Measurements from ENCODE around the gene NKAIN2. TPM values are rescaled to one million over a fixed set of nuclear protein-coding genes. Genes with fewer than 3 reads are reported as not detected.
"Not testable (repeated sequence)": the region's sequence is repeated elsewhere in the genome, so short reads cannot be mapped to it uniquely, and the experiment has no call there.

The NKAIN2 gene
- total RNA-seq, 2 experiments from 2014 or later: not detected

DNA sequence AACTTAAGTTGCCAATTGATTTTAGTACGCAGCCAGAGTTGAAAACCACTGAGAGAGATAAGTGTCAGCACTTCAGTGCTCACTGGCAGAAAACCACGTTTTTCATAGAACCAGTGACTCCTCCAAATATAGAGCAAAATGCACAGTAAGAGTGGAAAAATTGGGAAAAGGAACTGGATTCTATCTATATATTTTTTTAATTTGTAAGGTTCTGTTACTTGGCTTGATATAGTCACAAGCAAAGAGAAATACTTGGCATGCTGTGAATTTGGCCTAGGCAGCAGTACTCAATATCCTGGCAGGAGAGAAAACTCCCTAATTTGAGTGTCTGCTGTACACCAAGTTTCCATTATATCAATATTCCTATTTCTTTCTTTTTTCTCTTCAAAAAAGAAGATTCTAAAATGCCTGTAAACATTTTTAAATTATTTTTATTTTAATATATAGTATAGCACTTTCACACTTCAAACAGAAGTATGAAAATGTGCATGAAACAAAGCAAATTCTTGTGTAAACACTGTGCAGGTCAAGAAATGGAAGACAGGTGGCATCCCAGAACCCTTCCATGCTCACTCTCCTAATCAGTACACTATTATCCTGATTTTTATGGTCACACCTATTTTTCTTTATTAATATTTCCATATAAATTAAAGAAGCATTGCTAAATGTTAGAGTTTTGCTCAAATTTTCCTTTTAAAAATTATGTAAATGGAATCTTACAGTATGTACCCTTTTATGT is 596.8 kb downstream of the NKAIN2 start:
- DNase-seq: no peak
- H3K9me3 Mint-ChIP-seq: peaks cover 2% of the 10 kb centered on the region
- H3K4me3 Mint-ChIP-seq: no peak overlapping the region
- H3K36me3 Mint-ChIP-seq: no peaks in the 10 kb centered on the region
- H3K27ac Mint-ChIP-seq: no peak overlapping the region
- H3K4me1 Mint-ChIP-seq: no peaks in the 10 kb centered on the region
- no peaks in the 10 kb centered on the region for H3K27me3 Mint-ChIP-seq

DNA sequence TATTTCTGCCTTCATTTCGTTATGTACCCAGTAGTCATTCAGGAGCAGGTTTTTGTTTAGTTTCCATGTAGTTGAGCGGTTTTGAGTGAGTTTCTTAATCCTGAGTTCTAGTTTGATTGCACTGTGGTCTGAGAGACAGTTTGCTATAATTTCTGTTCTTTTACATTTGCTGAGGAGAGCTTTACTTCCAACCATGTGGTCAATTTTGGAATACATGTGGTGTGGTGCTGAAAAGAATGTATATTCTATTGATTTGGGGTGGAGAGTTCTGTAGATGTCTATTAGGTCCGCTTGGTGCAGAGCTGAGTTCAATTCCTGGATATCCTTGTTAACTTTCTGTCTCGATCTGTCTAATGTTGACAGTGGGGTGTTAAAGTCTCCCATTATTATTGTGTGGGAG is 606.8 kb downstream of the NKAIN2 start:
- H3K36me3 Mint-ChIP-seq, H3K27ac Mint-ChIP-seq, DNase-seq, H3K9me3 Mint-ChIP-seq, H3K4me3 Mint-ChIP-seq, H3K27me3 Mint-ChIP-seq, H3K4me1 Mint-ChIP-seq: not testable (repeated sequence)

DNA sequence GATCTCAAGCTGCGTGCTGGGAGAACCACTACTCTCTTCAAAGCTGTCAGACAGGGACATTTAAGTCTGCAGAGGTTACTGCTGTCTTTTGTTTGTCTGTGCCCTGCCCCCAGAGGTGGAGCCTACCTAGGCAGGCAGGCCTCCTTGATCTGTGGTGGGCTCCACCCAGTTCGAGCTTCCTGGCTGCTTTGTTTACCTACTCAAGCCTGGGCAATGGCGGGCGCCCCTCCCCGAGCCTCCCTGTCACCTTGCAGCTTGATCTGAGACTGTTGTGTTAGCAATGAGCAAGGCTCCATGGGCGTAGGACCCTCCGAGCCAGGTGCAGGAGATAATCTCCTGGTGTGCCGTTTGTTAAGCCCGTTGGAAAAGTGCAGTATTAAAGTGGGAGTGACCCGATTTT is 609.0 kb downstream of the NKAIN2 start:
- not testable (repeated sequence) for H3K36me3 Mint-ChIP-seq, H3K9me3 Mint-ChIP-seq, H3K27me3 Mint-ChIP-seq, H3K27ac Mint-ChIP-seq, DNase-seq, H3K4me3 Mint-ChIP-seq, H3K4me1 Mint-ChIP-seq

DNA sequence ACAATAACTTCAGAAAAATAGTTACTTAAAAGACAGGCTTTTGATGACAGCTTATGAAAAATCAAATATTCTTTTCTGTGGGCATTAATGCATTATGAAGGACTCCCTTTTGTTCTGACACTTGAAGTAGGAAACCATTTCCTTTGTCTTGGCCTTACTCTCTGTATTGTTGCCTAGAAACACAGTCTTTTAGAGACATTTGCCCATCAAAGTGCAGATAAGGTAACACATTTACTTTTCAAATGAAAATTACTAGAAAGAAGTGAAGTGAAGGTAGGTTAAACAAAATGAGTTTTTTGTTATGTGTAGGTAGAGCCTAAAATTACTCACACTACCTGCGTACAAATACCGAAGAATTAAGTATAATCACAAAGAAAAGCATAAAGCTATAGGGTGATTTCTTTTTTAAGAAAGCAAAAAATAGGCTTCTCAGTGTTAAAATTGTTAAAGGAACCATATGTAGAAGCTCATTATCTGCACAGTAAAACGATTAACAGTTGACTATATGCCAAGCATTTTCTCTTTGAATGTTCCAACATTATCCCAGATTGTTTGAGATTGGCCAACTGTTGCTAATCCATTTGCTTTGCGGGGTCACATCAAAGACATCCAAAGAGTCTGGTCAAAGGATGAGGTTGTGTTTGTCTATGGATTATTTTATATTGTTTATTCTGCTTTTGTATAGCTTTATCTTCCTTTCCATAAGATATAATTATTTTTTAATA is 616.6 kb downstream of the NKAIN2 start:
- no peaks in the 10 kb centered on the region for H3K9me3 Mint-ChIP-seq
- no peaks in the 10 kb centered on the region for H3K27me3 Mint-ChIP-seq
- H3K4me3 Mint-ChIP-seq: no peak overlapping the region
- H3K36me3 Mint-ChIP-seq: no peaks in the 10 kb centered on the region
- no peaks in the 10 kb centered on the region for H3K4me1 Mint-ChIP-seq
- DNase-seq: no peak
- H3K27ac Mint-ChIP-seq: no peak overlapping the region

DNA sequence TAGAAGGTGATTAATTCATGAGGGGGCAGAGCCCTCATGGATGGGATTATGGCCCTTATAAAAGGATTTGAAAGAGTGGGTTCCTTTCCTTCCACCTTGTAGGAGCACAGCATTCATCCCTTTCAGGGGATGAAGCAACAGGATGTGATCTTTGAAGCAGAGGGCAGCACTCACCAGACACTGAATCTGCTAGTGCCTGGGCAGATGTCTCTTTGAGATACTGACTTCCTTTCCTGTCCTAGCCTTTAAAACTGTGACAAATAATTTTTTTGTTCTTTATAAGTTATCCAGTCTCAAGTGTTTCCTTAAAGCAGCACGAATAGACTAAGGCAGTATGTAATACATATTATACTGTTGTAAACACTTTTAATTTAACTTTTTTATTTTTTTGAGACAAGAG is 620.0 kb downstream of the NKAIN2 start:
- Mint-ChIP-seq H3K27ac (no peak overlapping the region), H3K36me3 (no peaks in the 10 kb centered on the region), H3K4me1 (no peaks in the 10 kb centered on the region), H3K4me3 (no peak overlapping the region), H3K9me3 (no peaks in the 10 kb centered on the region), H3K27me3 (no peaks in the 10 kb centered on the region)
- no peak for DNase-seq

DNA sequence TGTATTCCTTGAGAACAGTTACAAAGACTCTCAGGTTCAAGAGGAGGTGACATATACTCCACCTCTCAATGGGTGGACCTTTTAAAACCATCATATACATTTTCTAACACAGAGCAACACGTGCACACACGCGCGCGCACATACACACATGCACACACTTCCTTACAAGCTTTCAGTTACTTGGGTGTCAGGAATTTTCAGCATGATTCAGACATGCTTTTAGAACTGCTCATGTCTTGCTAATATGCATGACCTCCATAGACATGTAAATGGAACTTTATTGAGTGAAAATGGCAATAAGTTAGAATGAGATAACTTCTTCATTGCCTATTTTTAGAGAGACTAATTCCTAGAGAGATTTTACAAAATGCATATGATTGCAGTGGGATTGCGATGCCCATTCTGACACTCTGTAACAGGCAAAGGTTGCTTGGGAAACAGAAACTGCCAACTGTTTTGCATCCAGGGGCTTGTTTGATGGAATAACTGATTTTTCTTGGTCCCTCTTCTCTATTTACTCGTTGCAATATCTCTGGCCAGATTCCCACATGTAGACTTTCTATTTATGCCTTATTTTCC is 627.2 kb downstream of the NKAIN2 start:
- Mint-ChIP-seq H3K4me3 (no peak overlapping the region), H3K27ac (no peak overlapping the region), H3K27me3 (no peaks in the 10 kb centered on the region), H3K9me3 (no peaks in the 10 kb centered on the region), H3K36me3 (no peaks in the 10 kb centered on the region), H3K4me1 (no peaks in the 10 kb centered on the region)
- DNase-seq: no peak

DNA sequence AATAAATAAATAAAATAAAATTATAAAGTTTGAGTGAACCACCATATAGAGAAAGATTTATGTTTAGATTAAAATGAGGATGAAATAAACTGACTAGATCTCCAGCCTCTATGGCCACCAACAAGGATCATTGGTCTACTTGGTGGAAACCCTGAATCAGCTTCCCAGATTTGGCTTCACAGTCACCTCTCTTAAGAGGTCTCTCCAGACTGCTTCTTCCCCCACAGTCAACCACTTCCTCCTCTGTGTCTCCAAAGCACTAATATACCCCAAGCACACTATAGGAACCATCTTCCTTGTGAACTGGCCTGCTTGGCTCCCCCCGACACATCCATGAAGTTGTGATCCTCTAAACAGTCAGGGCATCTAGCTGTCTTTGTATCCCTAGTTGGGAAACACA is 629.0 kb downstream of the NKAIN2 start:
- no peaks in the 10 kb centered on the region for H3K27me3 Mint-ChIP-seq
- DNase-seq: no peak
- peaks cover 2% of the 10 kb centered on the region for H3K9me3 Mint-ChIP-seq
- H3K27ac Mint-ChIP-seq: no peak overlapping the region
- H3K4me3 Mint-ChIP-seq: no peak overlapping the region
- no peaks in the 10 kb centered on the region for H3K4me1 Mint-ChIP-seq
- no peaks in the 10 kb centered on the region for H3K36me3 Mint-ChIP-seq

DNA sequence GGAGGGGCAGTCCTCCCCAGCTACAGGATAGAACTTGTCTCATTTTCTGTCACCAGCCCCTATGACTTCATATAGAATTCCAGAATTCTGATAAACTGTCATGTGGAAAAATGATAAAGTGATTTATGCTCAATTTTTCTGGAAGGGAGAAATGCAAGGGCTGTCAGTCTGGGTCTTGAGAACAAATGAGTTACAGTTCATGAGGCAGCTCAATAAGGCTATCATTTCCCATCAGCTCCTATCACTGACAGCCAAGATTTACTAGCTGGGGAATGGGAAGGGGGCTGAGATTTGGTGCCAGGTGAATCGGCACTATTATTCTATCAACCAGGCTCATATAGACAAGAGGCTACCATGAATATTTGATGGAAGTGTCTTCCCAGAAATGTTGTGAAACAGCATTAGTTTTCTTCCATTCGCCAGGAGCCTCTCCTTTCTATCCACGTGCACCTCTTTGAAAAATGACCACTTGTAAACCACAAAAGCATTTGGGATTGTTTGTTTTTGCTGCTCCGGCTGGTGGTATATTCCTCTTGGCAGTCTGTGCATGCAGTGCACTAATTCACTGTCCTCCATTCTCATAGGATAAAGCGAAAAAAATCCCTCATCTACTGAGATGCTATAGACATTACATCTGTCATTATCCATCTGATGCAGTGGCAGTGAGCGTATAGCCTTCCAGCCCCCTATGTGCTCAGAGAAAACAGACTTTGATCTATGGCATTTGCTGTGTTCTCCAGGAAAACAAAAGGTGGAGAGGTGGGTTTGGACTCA is 629.9 kb downstream of the NKAIN2 start:
- H3K4me3 Mint-ChIP-seq: no peak overlapping the region
- DNase-seq: no peak
- no peaks in the 10 kb centered on the region for H3K36me3 Mint-ChIP-seq
- peaks cover 2% of the 10 kb centered on the region for H3K9me3 Mint-ChIP-seq
- no peak overlapping the region for H3K27ac Mint-ChIP-seq
- no peaks in the 10 kb centered on the region for H3K27me3 Mint-ChIP-seq
- H3K4me1 Mint-ChIP-seq: no peaks in the 10 kb centered on the region

DNA sequence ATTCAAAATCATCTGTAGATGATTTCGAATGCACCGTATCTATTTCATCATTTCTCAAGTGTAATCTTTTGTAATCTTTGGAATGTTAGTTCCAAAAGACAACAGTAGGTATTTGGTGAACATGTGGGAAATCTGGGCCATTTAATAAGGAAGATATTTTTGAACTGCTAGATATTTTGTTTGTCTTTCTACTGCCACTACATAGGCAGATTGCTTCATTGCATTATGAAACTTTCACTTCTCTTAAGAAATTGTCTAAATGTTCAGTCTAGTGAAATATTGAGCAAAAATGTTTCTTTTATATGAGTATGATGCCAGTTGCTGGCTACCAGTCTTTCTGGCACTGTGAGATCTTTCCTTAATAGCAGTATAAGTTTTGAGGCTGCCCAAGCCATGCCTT is 630.8 kb downstream of the NKAIN2 start:
- Mint-ChIP-seq H3K36me3 (no peaks in the 10 kb centered on the region), H3K27me3 (no peaks in the 10 kb centered on the region), H3K9me3 (peaks cover 2% of the 10 kb centered on the region), H3K4me3 (no peak overlapping the region), H3K4me1 (no peaks in the 10 kb centered on the region), H3K27ac (no peak overlapping the region)
- no peak for DNase-seq

DNA sequence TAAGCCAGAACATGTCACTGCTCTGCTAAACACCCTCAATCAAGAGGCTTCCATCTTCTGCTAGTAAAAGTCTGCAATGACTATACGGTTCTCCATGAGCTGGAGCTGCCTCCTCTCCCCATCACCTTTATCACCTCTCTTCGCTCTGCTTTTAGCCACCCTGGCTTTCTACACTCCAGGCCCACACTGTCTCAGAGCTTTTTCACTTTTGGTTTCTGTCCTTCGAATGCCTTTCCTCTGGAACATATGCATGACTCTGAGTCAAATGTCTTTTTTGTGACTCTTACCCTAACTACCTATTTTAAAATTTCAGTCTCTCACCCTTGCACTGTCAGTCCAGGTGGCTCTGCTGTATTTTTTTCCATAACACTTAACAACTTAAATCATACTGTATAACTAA is 633.1 kb downstream of the NKAIN2 start:
- H3K27ac Mint-ChIP-seq: no peak overlapping the region
- H3K4me1 Mint-ChIP-seq: no peaks in the 10 kb centered on the region
- H3K36me3 Mint-ChIP-seq: no peaks in the 10 kb centered on the region
- no peaks in the 10 kb centered on the region for H3K27me3 Mint-ChIP-seq
- no peak for DNase-seq
- H3K4me3 Mint-ChIP-seq: no peak overlapping the region
- H3K9me3 Mint-ChIP-seq: peaks cover 2% of the 10 kb centered on the region

DNA sequence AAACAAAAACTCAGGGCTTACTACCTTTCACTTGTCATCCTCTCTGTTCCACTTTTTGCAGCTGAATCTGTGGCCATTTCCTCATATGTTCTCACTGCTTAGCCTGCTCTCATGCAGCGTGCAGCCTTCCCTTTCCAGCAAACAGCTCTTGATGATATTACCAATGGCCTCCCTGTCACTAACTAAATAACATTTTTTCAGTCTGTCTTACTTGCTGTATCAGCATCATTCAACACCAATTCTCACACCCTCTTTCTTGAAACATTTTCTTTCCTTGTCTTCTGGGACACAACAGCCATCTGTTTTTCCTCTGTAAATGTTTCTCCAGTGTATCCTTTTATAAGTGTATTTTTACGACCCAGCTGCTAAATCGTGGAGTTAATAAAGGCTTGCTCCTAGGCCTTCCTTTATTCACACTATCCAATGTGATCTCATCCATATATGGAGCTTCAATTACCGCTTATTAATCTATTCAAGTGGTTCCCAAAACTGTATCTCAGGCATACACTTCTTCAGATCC is 634.9 kb downstream of the NKAIN2 start:
- H3K27me3 Mint-ChIP-seq: no peaks in the 10 kb centered on the region
- no peak overlapping the region for H3K27ac Mint-ChIP-seq
- H3K4me1 Mint-ChIP-seq: no peaks in the 10 kb centered on the region
- no peaks in the 10 kb centered on the region for H3K36me3 Mint-ChIP-seq
- peaks cover 2% of the 10 kb centered on the region for H3K9me3 Mint-ChIP-seq
- no peak overlapping the region for H3K4me3 Mint-ChIP-seq
- no peak for DNase-seq

DNA sequence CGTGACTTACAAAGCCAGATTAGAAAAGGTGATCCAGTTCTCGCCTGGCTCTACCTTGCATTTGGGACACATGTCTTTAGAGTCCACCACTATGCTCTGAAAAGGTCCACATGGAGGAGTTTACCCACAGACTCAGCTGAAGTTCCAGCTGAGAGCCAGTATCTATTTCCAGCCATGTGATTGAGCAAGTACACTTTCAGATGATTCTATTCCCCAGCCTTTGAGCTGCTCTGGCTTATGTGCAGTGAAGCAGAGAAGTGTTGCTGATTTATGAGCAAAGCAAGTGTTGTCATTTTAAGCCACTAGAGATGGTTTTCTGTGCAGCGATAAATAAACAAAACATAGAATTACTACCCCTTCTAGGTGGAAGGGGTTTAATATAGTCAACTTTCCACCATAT is 637.8 kb downstream of the NKAIN2 start:
- DNase-seq: no peak
- Mint-ChIP-seq H3K36me3 (no peaks in the 10 kb centered on the region), H3K4me3 (no peak overlapping the region), H3K4me1 (no peaks in the 10 kb centered on the region), H3K27me3 (no peaks in the 10 kb centered on the region), H3K9me3 (peaks cover 2% of the 10 kb centered on the region), H3K27ac (no peak overlapping the region)

DNA sequence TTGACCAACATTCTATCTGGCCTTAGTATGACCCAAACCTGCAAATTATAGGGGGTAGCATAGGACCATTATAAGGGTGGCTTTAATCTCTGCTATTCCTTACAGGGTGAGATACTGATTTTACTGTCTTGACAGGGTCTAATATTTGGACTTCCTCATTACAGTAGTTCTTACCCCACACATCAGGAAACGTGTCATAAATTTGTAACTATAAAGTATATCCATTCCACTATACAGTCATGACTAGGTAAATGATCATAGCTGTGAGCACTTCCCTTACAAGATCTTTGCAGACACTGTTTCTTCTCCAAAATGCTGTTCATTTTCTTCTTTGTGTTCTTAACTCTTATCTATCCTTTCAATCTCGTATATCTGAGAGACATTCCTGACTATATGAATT is 639.9 kb downstream of the NKAIN2 start:
- no peak overlapping the region for H3K4me3 Mint-ChIP-seq
- no peaks in the 10 kb centered on the region for H3K9me3 Mint-ChIP-seq
- no peaks in the 10 kb centered on the region for H3K27me3 Mint-ChIP-seq
- no peak overlapping the region for H3K27ac Mint-ChIP-seq
- H3K4me1 Mint-ChIP-seq: no peaks in the 10 kb centered on the region
- no peak for DNase-seq
- H3K36me3 Mint-ChIP-seq: no peaks in the 10 kb centered on the region

DNA sequence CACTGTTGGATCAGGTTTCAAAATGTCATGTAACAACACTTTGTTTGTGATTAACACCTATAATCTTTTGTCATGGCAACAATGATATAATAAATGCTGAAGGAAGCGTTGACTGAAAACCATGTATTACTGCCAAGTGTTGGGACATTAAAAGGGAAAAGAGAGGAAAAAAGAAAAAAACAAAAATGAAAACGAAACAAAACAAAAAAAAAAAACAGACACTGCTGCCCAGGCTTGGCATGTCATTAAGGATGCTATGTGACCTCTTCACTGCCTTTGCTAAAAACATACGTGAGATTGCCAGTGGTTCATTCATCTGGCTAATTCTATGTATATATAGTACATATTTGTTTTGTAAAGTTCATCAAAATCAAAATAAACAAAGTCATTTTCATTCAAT is 641.9 kb downstream of the NKAIN2 start:
- Mint-ChIP-seq H3K36me3 (no peaks in the 10 kb centered on the region), H3K4me1 (no peaks in the 10 kb centered on the region), H3K9me3 (no peaks in the 10 kb centered on the region), H3K27me3 (no peaks in the 10 kb centered on the region), H3K27ac (no peak overlapping the region), H3K4me3 (no peak overlapping the region)
- DNase-seq: no peak

DNA sequence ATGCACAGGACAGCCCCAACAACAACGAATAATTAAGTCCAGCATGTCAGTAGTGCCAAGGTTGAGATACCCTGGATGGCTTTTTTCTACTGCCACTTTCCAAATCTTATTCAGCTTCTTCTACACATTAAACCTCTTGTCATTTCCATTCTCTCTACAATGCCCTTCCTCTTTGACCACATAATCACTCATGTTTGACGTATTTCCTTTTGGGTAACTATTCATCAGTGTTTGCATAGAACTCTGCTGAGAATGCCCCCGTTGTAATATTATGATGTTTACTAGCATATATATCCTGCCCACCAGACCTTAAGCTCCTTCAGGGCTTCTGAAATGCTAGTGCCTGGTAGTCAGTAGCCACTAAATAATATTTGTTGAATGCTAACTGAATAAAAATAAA is 643.3 kb downstream of the NKAIN2 start:
- no peaks in the 10 kb centered on the region for H3K36me3 Mint-ChIP-seq
- H3K27ac Mint-ChIP-seq: no peak overlapping the region
- no peaks in the 10 kb centered on the region for H3K4me1 Mint-ChIP-seq
- H3K9me3 Mint-ChIP-seq: no peaks in the 10 kb centered on the region
- no peaks in the 10 kb centered on the region for H3K27me3 Mint-ChIP-seq
- H3K4me3 Mint-ChIP-seq: no peak overlapping the region
- DNase-seq: no peak
